ENCODE results near the gene PRKAG2. TPM values are rescaled to one million over a fixed set of nuclear protein-coding genes. Genes with fewer than 3 reads are reported as not detected.
A peak's percentile ranks its signal among the peaks of the same experiment; 100 is the strongest.
"Not testable (repeated sequence)": the region's sequence is repeated elsewhere in the genome, so short reads cannot be mapped to it uniquely, and the experiment has no call there.

PRKAG2 gene
- total RNA-seq, 1 experiment from 2014 or later = 28.2 TPM

DNA sequence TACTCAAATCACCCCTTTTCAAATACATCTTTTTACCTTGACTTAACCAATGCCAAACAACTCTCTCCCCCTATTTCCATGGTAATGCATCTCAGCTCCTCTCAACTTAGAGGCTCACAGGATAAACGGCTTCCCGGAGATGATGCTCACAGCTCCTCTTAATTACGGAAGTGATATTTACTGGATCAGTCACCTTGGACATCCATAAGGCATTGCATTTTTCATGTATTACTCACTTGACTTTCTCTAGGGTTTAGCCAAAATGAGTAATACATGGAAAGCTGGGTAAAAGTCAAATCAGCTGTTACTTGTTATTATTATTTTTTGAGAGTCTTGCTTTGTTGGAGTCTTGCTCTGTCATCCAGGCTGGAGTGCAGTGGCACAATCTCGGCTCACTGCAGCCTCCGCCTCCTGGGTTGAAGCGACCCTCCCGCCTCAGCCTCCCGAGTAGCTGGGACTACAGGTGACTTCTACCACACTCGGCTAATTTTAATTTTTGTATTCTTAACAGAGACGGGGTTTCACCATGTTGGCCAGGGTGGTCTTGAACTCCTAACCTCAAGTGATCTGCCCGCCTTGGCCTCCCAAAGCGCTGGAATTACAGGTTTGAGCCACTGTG, 283.9 kb downstream of the PRKAG2 start:
- peak; percentile 72 to 90 for DNase-seq (ENCODE audit: low read depth in 1 of 2, low spot score in 2 of 2)
- Histone ChIP-seq H3K9me3 (replicated peaks) (no peaks in the 10 kb centered on the region), H3K27ac (peak overlapping the region; percentile 88), H3K4me1 (replicated peaks) (peaks cover 35% of the 10 kb centered on the region), H3K27me3 (replicated peaks) (no peaks in the 10 kb centered on the region), H3K4me3 (no peak overlapping the region), H3K36me3 (peaks cover 53% of the 10 kb centered on the region)

DNA sequence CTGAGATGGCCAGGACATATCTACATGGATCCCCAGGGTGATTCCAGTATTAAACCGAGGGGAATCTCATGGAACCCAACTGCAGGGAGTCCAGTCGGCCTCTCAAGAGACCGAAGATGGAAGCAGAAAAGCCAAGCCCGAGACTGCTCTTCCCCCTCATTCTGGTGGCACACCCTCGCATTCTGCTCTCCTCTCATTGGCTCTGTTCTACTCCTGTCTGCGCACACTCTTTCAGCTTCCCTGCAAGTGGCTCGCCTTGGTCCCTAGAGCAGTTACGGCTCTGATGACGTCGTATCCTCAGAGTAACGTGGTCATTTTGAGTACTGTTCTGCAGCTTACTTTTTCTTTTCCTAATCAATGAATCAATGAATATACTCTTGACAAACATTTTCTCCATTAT, 284.6 kb downstream of the PRKAG2 start:
- Histone ChIP-seq H3K4me3 (no peak overlapping the region), H3K27me3 (replicated peaks) (no peaks in the 10 kb centered on the region), H3K4me1 (replicated peaks) (peaks cover 29% of the 10 kb centered on the region), H3K36me3 (peaks cover 56% of the 10 kb centered on the region), H3K27ac (peak overlapping the region; percentile 88), H3K9me3 (replicated peaks) (no peaks in the 10 kb centered on the region)
- no peak for DNase-seq (ENCODE audit: low read depth in 1 of 2, low spot score in 2 of 2)

DNA sequence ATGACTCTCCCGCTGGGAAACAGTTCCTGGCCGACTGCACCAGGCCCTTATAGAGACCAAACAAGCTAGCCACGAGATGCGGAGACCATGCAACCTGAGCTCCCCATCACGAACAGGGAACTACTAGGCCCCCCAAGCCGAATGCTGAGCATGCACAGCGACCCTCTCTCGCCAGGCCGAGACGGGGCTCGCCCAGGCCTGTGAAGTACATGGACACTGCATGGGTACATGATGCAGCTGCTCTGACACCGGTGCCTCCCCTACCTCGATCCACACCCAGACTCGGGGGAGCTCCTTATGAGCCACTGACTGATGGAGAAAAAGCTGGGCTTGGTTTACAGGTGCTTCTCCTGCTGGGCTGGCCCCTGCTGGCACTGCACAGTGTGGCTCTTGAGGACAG, 285.0 kb downstream of the PRKAG2 start:
- Histone ChIP-seq H3K9me3 (replicated peaks) (no peaks in the 10 kb centered on the region), H3K27me3 (replicated peaks) (no peaks in the 10 kb centered on the region), H3K4me3 (no peak overlapping the region), H3K4me1 (replicated peaks) (peaks cover 24% of the 10 kb centered on the region), H3K36me3 (peaks cover 61% of the 10 kb centered on the region), H3K27ac (peak overlapping the region; percentile 88)
- no peak for DNase-seq (ENCODE audit: low read depth in 1 of 2, low spot score in 2 of 2)

DNA sequence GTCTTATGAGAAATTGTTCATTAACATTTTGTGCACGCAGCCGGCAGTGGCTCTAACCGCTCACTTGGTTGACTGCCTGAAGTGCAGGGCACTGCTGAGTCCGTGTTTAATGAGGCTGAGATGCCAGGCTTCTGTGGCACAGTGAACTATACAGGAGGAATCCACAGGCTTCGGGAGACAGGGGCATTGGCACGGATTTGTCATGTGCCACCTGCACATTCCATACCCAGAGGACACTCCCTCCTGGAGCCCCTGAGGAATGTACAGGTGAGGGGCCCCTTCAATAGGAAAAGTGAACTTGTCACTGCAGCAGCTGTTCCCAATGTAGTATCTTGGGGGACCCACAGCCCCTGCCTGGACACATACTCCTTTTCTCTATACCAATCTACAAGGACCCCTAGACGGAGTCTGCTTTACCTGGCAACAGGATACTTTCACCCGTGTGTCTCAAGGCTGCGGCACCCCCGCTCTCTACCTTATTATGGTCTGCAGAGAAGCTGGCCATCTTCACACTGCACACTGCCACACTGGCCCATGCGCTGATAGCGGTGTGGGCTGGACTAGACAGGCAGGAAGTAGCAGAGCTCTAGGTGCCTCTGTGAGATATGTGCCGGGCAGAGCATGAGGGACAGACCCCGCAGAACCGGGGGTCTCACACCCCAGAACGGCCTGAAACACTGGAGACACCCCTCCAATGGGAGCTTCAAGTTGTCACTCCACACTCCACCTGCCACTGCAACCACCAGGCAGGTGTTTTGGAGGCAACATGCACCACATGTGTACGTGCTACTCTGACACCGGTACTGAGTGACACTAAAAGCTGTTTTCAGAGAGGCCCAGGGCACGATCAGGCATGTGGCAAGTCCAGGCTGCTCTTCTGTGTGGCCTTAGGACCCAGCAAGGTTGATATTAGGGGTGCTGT, 285.8 kb downstream of the PRKAG2 start:
- H3K27ac ChIP-seq = no peak overlapping the region
- H3K36me3 ChIP-seq = peaks cover 68% of the 10 kb centered on the region
- no peaks in the 10 kb centered on the region for H3K9me3 ChIP-seq (replicated peaks)
- no peak overlapping the region for H3K4me3 ChIP-seq
- no peaks in the 10 kb centered on the region for H3K27me3 ChIP-seq (replicated peaks)
- H3K4me1 ChIP-seq (replicated peaks) = peaks cover 28% of the 10 kb centered on the region
- no peak for DNase-seq (ENCODE audit: low read depth in 1 of 2, low spot score in 2 of 2)

DNA sequence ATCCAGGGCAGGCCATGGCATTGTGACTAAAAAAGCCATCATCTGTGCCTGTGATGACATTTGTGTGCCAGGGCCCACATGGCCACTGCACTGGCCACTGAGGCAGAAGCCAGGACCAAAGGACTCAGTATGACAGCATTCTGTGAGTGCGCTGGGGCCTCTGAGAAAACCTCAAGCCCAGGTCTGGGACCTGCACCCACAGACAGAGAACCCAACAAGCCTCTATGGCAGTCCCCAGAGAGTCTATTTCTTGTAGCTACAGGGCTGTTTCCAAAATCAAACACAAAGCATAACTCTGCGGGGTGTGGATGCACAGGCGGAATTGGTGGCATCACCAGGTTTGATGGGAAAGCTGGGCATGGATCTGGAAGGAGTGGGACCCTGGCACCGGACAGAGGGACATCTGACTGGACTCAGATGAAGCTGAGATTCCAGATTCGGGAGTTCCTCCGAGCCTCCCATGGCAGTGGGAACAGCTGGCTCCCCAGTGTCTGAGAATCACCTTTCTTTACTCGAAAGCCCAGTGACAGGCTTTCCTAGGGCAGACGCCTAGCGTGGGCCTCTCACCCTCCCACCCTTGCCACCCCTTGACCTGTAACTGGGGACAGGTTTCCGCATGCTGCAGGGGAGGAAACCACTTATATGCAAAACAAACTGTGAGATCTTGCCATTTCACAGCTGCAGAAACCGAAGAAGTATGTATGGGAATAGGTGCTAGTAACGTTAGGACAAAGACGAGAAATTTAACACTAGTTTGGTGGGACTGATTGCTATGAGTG, 286.7 kb downstream of the PRKAG2 start:
- no peak for DNase-seq (ENCODE audit: low read depth in 1 of 2, low spot score in 2 of 2)
- Histone ChIP-seq H3K4me1 (replicated peaks) (peaks cover 32% of the 10 kb centered on the region), H3K27ac (no peak overlapping the region), H3K27me3 (replicated peaks) (no peaks in the 10 kb centered on the region), H3K4me3 (no peak overlapping the region), H3K36me3 (peaks cover 74% of the 10 kb centered on the region), H3K9me3 (replicated peaks) (no peaks in the 10 kb centered on the region)

DNA sequence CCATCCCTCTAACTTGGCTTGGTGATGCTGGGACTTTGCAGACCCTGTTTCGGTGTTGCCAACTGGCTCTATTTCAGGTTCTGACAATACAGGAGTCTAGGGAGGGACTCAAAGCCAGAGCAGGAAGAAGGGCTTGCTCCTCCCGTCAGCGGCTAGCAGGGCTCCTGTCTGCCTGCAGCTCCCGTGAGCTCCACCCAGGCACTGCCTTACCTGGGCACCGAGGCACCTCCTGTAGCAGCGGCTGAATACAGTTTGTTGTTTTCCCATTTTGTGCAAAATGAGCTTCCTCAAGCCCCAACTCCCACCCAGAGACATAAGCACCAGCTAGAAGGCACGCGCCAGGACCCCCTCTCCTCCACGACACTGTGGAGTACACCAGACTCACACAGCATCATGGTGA, 287.9 kb downstream of the PRKAG2 start:
- Histone ChIP-seq H3K27ac (no peak overlapping the region), H3K4me3 (no peak overlapping the region), H3K36me3 (peaks cover 66% of the 10 kb centered on the region), H3K27me3 (replicated peaks) (no peaks in the 10 kb centered on the region), H3K4me1 (replicated peaks) (peaks cover 31% of the 10 kb centered on the region), H3K9me3 (replicated peaks) (no peaks in the 10 kb centered on the region)
- no peak for DNase-seq (ENCODE audit: low read depth in 1 of 2, low spot score in 2 of 2)

DNA sequence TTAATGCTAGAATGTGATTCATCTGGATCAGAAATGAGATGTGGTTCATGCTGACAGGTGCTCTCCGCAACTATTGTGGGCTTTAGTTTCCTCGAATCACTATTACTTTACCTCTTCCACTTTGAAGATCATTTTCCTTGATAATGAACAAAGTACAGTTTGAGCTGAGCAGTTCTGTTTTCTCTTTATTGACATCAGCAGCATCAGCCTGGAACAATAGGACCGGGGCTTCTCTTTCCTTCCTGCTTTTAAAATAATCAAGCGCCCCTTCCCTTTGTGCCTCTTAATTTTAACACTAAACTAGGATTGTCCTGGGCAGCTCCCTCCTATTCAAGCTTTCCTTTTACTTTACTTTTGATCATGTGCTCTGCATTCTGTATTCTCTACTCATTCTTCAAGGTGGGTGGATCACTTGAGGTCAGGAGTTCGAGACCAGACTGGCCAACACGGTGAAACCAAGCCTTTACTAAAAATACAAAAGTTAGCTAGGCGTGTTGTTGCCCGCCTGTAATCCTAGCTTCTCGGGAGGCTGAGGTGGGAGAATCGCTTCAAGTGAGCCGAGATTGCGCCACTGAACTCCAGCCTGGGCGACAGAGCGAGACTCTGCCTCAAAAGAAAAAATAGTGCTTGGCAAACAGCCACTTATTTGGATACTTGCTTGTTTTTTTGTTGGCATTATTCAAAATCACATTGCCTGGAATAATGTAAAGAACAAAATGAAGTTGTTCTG, 290.2 kb downstream of the PRKAG2 start:
- Histone ChIP-seq H3K27ac (no peak overlapping the region), H3K27me3 (replicated peaks) (no peaks in the 10 kb centered on the region), H3K4me3 (no peak overlapping the region), H3K4me1 (replicated peaks) (peaks cover 9% of the 10 kb centered on the region; the same call in 1 of the 2 replicates), H3K9me3 (replicated peaks) (no peaks in the 10 kb centered on the region), H3K36me3 (peaks cover 61% of the 10 kb centered on the region)
- DNase-seq (ENCODE audit: low read depth in 1 of 2, low spot score in 2 of 2) = no peak

DNA sequence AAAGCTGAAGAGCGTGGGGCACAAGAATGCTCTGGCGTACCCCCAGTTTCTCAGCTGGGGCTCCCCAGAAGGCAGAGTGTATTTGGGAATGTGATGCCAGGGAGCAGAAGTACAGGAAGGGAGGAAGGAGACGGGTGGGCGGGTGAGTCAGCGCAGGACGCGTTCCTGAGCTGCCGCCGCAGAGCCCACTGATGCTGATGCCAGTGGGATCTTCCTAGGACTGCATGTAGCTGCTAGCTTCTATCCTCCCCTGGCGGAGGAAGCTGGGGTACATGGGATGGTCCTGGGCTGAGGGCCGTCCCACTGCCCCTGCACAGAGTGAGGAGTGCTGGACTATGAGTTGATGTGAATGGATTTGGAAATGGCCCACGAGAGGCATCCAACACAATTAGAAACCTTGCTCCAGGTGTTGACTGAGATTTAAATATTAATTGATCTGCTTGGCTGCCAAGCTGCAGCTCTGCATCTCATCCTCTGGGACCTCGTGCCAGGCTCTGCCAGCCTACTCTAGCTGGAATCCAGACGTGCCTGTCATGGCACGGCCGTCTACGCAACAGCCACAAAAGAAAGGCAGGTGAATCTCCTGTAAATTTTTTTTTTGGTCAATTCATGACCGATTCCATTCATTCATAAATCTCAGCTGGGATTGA, 291.0 kb downstream of the PRKAG2 start:
- no peaks in the 10 kb centered on the region for H3K27me3 ChIP-seq (replicated peaks)
- no peak overlapping the region for H3K4me3 ChIP-seq
- H3K36me3 ChIP-seq = peaks cover 60% of the 10 kb centered on the region
- no peaks in the 10 kb centered on the region for H3K9me3 ChIP-seq (replicated peaks)
- no peak for DNase-seq (ENCODE audit: low read depth in 1 of 2, low spot score in 2 of 2)
- H3K4me1 ChIP-seq (replicated peaks) = peaks cover 9% of the 10 kb centered on the region; the same call in 1 of the 2 replicates
- no peak overlapping the region for H3K27ac ChIP-seq

DNA sequence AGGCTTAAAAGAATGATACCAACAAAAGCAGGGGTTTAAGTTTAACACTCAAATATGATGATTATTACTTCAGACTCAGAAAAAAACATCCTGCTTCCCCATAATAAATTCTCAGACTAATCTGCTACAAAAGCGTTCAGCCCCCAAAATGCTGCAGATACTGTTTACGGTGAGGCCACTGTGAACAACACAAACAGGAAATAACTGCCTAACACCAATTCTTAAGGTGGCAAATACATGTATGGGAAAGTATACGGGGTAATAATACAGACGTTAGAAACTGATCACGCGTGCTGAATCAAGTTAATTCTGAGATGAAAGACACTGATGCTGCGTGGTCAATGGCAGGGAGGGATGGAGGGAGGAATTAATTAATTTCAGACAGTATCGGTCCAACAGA, 295.2 kb downstream of the PRKAG2 start:
- H3K27ac ChIP-seq = no peak overlapping the region
- no peaks in the 10 kb centered on the region for H3K27me3 ChIP-seq (replicated peaks)
- no peak for DNase-seq (ENCODE audit: low read depth in 1 of 2, low spot score in 2 of 2)
- peaks cover 9% of the 10 kb centered on the region; the same call in 1 of the 2 replicates for H3K4me1 ChIP-seq (replicated peaks)
- no peak overlapping the region for H3K4me3 ChIP-seq
- H3K36me3 ChIP-seq = peaks cover 53% of the 10 kb centered on the region
- peaks cover 14% of the 10 kb centered on the region for H3K9me3 ChIP-seq (replicated peaks)

DNA sequence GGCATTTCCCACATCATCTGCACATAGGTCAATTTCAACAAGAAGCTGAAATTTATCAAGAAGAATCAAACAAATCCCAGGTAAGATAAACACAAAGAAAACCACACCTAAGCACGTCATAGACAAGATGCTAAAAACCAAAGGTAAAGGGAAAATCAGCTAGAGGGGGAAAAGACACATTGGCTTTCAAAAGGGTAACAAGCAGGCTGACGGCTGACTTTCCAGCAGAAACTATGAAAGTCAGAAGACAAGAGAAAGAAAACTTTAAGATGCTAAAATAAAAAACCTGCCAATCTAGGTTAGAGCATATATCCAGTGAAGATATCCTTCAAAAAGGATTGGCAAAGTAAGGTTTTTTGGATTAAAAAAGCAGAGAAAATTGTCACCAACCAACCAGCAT, 297.3 kb downstream of the PRKAG2 start:
- no peak for DNase-seq (ENCODE audit: low read depth in 1 of 2, low spot score in 2 of 2)
- H3K27me3 ChIP-seq (replicated peaks) = no peaks in the 10 kb centered on the region
- H3K36me3 ChIP-seq = peaks cover 40% of the 10 kb centered on the region
- no peak overlapping the region for H3K4me3 ChIP-seq
- H3K4me1 ChIP-seq (replicated peaks) = no peaks in the 10 kb centered on the region
- H3K9me3 ChIP-seq (replicated peaks) = peaks cover 14% of the 10 kb centered on the region
- no peak overlapping the region for H3K27ac ChIP-seq

DNA sequence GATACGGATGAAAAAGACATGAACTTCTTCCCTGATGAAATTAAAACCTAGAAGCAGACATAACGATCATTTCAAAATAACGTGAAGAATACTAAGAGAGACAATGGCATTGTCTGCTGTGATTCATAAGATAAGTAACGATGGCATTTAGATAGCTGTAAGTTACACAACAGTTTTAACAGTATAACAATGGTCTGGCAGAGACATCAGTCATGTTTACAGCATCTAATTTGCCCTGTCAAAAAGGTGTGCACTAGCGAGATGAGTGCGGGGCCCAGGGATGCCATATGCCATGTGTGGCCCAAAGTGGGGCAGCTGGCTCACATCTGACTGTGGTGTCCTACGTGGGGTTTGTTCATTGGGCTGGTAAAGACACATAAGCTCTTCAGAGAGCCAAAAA, 301.5 kb downstream of the PRKAG2 start:
- no peak for DNase-seq (ENCODE audit: low read depth in 1 of 2, low spot score in 2 of 2)
- Histone ChIP-seq H3K4me1 (replicated peaks) (peaks cover 8% of the 10 kb centered on the region), H3K9me3 (replicated peaks) (peaks cover 13% of the 10 kb centered on the region), H3K27ac (no peak overlapping the region), H3K4me3 (no peak overlapping the region), H3K27me3 (replicated peaks) (no peaks in the 10 kb centered on the region), H3K36me3 (peaks cover 41% of the 10 kb centered on the region)

DNA sequence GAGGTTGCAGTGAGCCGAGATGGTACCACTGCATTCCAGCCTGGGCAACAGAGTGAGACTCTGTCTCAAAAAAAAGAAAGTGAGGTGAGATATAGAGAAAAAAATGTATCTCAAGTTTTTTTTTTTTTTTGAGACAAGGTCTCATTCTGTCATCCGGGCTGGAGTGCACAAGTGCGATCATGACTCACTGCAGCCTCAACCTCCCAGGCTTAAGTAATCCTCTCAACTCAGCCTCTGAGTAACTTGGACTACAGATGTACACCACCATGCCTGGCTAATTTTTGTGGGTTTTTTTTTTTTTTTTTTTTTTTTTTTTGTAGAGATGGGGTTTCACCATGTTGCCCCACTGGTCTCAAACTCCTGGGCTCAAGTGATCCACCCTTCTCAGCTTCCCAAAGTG, 303.9 kb downstream of the PRKAG2 start:
- not testable (repeated sequence) for H3K27ac ChIP-seq; H3K4me3 ChIP-seq; H3K4me1 ChIP-seq (replicated peaks); DNase-seq (ENCODE audit: low read depth in 1 of 2, low spot score in 2 of 2); H3K27me3 ChIP-seq (replicated peaks); H3K9me3 ChIP-seq (replicated peaks)
- H3K36me3 ChIP-seq = peaks cover 50% of the 10 kb centered on the region

DNA sequence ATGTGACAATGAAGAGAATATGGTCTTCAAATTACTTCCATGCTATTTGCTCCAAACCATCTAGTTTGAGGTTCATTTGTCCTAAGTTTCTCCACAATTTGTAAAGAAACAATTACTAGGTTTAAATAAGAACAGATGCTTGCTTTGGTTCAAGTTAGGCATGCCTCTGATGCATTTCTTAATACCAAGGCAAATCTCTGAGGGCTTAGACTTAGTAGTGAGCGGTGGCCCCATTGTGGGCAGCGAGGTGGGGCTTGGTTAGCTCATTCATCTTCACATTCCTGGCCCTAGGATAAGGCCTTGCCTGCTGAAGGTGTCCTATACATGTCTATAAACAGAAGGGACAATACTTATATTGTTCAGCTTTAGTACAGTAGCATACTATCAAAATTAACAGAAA, 304.8 kb downstream of the PRKAG2 start:
- peaks cover 51% of the 10 kb centered on the region for H3K36me3 ChIP-seq
- peaks cover 8% of the 10 kb centered on the region for H3K4me1 ChIP-seq (replicated peaks)
- H3K27ac ChIP-seq = no peak overlapping the region
- H3K27me3 ChIP-seq (replicated peaks) = no peaks in the 10 kb centered on the region
- peak in 1 of 2 experiments; percentile 18 for DNase-seq (ENCODE audit: low read depth in 1 of 2, low spot score in 2 of 2)
- no peak overlapping the region for H3K4me3 ChIP-seq
- no peaks in the 10 kb centered on the region for H3K9me3 ChIP-seq (replicated peaks)
